Astrocyte of the cerebellum (primary cell): ENCODE data around the gene EFNB1.
"Not testable (repeated sequence)": the region's sequence is repeated elsewhere in the genome, so short reads cannot be mapped to it uniquely, and the experiment has no call there.

Experiments
- DNase-seq: peaks from one replicate; pipeline ENCODE4 v3.0.0-alpha.2; 2011; ENCODE audit warnings: low read depth
- H3K4me3 ChIP-seq: 2 replicates; pipeline ENCODE4 v1.5.1; 2011; ENCODE audit warnings: mild to moderate bottlenecking, low read depth, low read length, moderate library complexity
- in situ Hi-C: cut with HindIII; loops from 2 replicates; pipeline ENCODE4 v1.10.0; 2017; ENCODE audit warnings: low sequenced_read_pairs
- TF ChIP-seq, protein P1 (sequence below): IDR thresholded peaks from 2 replicates; pipeline ENCODE4 v1.5.1; 2012; ENCODE audit warnings: low read length, low read depth, moderate library complexity, mild to moderate bottlenecking; ENCODE audit errors: missing control alignments

EFNB1 gene

DNA sequence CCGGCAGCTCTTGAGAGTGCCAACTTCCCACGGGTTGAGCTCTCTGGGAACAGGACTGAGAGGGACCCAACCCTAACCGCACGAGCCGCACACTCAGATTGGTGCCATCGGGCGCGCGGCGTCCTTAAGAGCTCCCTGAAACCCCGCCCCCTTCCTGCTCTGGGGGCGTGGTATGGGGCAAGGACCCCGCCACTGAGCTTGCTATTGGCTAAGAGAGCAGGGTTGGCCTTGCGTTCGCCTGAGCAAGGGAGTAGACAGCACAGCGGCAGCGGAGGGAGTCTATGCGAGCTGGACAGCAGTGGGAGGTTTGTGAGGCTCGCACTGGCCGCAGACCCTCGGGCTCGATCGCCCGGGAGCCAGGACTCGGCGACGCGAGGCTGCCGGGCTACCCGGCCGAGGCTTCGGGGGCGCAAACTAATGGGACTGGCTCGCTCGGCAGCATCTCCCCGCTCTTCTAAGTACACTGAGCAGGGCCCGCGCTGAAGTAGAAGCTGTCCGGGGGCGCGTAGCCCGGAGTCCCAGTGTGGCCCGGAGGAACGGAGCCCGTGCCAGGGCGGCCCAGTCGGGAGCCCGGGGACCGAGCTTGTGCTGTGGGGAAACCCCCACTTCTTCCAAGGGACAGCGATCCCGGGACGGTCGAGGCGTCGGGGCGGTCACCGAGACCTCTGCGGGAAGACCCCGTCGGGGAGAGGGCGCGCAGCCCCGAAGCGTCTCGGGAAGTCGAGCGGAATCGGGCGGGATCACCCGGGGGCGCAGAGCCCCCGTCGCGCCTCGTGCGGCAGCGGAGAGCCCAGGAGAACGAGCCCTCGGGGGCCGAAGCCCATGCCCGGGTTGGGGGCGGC lies at the start of gene EFNB1:
TSS of gene EFNB1 (plus strand) at position 282 of the 842 bp plus-strand sequence. CDS start 756 bp downstream, outside the sequence.
- DNase-seq: peak; percentile 91
- in situ Hi-C loops: no loop called here
- TF ChIP-seq, protein P1, sequence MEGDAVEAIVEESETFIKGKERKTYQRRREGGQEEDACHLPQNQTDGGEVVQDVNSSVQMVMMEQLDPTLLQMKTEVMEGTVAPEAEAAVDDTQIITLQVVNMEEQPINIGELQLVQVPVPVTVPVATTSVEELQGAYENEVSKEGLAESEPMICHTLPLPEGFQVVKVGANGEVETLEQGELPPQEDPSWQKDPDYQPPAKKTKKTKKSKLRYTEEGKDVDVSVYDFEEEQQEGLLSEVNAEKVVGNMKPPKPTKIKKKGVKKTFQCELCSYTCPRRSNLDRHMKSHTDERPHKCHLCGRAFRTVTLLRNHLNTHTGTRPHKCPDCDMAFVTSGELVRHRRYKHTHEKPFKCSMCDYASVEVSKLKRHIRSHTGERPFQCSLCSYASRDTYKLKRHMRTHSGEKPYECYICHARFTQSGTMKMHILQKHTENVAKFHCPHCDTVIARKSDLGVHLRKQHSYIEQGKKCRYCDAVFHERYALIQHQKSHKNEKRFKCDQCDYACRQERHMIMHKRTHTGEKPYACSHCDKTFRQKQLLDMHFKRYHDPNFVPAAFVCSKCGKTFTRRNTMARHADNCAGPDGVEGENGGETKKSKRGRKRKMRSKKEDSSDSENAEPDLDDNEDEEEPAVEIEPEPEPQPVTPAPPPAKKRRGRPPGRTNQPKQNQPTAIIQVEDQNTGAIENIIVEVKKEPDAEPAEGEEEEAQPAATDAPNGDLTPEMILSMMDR: no peak
- H3K4me3 ChIP-seq: peak within 1 kb of the TSS; percentile 69

DNA sequence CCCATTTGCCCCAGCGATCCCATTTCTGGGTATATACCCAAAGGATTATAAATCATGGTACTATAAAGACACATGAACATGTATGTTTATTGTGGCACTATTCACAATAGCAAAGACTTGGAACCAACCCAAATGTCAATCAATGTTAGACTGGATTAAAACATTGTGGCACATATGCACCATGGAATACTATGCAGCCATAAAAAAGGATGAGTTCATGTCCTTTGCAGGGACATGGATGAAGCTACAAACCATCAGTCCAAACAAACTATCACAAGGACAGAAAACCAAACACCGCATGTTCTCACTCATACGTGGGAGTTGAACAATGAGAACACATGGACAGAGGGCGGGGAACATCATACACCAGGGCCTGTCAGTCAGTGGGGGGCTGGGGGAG lies 47.5 kb upstream of the EFNB1 start:
- H3K4me3 ChIP-seq, DNase-seq, in situ Hi-C loops: not testable (repeated sequence)

GRCh38 chrX:68784816-68785215 lies 44.0 kb upstream of the EFNB1 start:
- DNase-seq: no peak
- in situ Hi-C loops: no loop called here
- TF ChIP-seq, protein P1: no peak
- H3K4me3 ChIP-seq: no peak overlapping the region

DNA sequence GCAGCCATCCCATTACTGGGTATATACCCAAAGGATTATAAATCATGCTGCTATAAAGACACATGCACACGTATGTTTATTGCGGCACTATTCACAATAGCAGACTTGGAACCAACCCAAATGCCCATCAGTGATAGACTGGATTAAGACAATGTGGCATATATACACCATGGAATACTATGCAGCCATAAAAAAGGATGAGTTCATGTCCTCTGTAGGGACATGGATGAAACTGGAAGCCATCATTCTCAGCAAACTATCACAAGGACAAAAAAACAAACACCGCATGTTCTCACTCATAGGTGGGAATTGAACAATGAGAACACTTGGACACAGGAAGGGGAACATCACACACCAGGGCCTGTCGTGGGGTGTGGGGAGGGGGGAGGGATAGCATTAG lies 42.2 kb upstream of the EFNB1 start:
- DNase-seq, in situ Hi-C loops, H3K4me3 ChIP-seq: not testable (repeated sequence)

- DNase-seq: no peak
- TF ChIP-seq, protein P1: no peak
- in situ Hi-C loops: no loop called here
- no peak overlapping the region for H3K4me3 ChIP-seq
Measured at GRCh38 chrX:68789966-68790365, 38.9 kb upstream of the EFNB1 start.

DNA sequence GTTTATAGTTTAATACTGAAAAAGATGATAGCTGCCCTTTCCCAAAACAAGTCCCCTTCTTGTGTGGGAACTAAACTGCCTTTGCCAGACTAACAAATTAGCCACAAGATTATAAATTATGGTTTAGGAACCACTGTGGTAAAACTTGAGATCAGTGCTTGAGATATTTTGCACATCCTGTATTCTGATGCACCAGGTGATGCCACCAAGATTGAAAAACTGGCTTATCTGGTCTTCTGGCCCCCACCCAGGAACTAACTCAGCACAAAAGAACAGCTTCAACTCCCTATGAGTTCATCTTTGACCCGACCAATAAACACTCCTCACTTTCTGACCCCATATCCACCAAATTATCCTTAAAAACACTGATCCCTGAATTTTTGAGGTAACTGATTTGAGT lies 36.7 kb upstream of the EFNB1 start:
- no peak for DNase-seq
- no peak overlapping the region for H3K4me3 ChIP-seq
- in situ Hi-C loops: no loop called here
- TF ChIP-seq, protein P1: no peak

GRCh38 chrX:68794461-68794860 lies 34.4 kb upstream of the EFNB1 start:
- in situ Hi-C loops: no loop called here
- TF ChIP-seq, protein P1: no peak
- DNase-seq: no peak
- no peak overlapping the region for H3K4me3 ChIP-seq
